C4-2B (cell line): ENCODE measurements around the gene TNIP1.

Experiments used
- H3K27ac ChIP-seq: fragments of 450-650 bp; 2 replicates; pipeline ENCODE4 v1.5.1; 2017
- CTCF ChIP-seq: fragments of 450-650 bp; conservative IDR thresholded peaks from 2 replicates; pipeline ENCODE4 v1.5.1; 2017; ENCODE audit warnings: mild to moderate bottlenecking
- ZFX ChIP-seq: fragments of 450-650 bp; IDR thresholded peaks from 2 replicates; pipeline ENCODE4 v1.6.1; 2017

The TNIP1 gene

GRCh38 chr5:151063142-151063989 is 17.5 kb downstream of the TNIP1 start:
- no peak overlapping the region for H3K27ac ChIP-seq
- TF ChIP-seq CTCF (no peak), ZFX (no peak)

GRCh38 chr5:151062405-151063141 is 18.3 kb downstream of the TNIP1 start:
- TF ChIP-seq CTCF (no peak), ZFX (no peak)
- no peak overlapping the region for H3K27ac ChIP-seq

GRCh38 chr5:151060742-151061141 is 20.1 kb downstream of the TNIP1 start:
- H3K27ac ChIP-seq = no peak overlapping the region
- TF ChIP-seq ZFX = no peak
- no peak for TF ChIP-seq CTCF

DNA sequence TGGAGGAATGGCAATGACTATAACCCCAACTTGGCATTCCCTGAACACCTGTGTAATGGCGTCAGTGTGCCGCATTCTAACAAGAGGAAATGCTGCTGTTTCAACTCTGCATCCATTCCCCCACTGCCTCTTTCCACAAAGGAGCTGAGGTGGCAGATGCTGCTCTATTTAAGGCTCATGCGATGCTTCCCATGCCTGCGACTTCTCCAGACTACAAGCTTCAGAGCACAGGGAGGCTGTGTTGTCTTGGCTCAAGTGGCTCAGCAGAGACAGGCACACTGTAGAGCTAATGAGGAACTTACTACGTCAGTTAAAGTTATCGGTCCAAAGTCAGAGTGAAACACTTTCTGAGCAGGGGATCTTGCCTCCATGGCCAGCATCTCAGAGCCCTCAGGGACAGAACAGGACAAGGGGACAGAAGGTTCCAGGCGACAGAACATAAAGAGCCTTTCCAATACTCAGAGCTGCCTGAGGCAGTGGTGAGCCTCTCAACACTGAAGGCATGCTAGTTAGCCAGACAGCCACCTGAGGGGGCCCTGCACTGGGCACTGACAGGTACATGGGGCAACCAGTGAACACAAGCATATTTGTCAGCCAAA is 21.8 kb downstream of the TNIP1 start:
- TF ChIP-seq CTCF (no peak), ZFX (no peak)
- no peak overlapping the region for H3K27ac ChIP-seq

- no peak overlapping the region for H3K27ac ChIP-seq
- TF ChIP-seq CTCF (no peak), ZFX (no peak)
These were observed 22.5 kb downstream of the TNIP1 start for GRCh38 chr5:151058301-151058700.

GRCh38 chr5:151056379-151057325 is 24.2 kb downstream of the TNIP1 start:
- TF ChIP-seq CTCF = no peak
- no peak for TF ChIP-seq ZFX
- no peak overlapping the region for H3K27ac ChIP-seq
